Gastroesophageal sphincter (tissue), 3 donors: ENCODE measurements around the gene IFT172.

Experiments
- EP300 ChIP-seq: sonication (generic); formaldehyde crosslinking; IDR thresholded peaks from one replicate; pipeline ENCODE4 v1.6.1; 2017; ENCODE audit warnings: antibody characterized with exemption, mild to moderate bottlenecking
- TF ChIP-seq, protein P1 (sequence below), 4 experiments: fragments of 200-600 bp in 2 of 4; fragments of 450-650 bp in 2 of 4; sonication (generic) in 1 of 4; IDR thresholded peaks; one replicate each; pipeline ENCODE4 v1.5.1; 2017 to 2019; ENCODE audit warnings: antibody characterized with exemption in 4 of 4, mild to moderate bottlenecking in 2 of 4, moderate library complexity in 2 of 4

- no peak for TF ChIP-seq EP300
- TF ChIP-seq, protein P1, sequence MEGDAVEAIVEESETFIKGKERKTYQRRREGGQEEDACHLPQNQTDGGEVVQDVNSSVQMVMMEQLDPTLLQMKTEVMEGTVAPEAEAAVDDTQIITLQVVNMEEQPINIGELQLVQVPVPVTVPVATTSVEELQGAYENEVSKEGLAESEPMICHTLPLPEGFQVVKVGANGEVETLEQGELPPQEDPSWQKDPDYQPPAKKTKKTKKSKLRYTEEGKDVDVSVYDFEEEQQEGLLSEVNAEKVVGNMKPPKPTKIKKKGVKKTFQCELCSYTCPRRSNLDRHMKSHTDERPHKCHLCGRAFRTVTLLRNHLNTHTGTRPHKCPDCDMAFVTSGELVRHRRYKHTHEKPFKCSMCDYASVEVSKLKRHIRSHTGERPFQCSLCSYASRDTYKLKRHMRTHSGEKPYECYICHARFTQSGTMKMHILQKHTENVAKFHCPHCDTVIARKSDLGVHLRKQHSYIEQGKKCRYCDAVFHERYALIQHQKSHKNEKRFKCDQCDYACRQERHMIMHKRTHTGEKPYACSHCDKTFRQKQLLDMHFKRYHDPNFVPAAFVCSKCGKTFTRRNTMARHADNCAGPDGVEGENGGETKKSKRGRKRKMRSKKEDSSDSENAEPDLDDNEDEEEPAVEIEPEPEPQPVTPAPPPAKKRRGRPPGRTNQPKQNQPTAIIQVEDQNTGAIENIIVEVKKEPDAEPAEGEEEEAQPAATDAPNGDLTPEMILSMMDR (IDR thresholded peaks at IDR 0.05) = no peak
Measured at GRCh38 chr2:27446057-27446456, 43.5 kb downstream of the IFT172 start.
